Fibroblast of upper back skin (primary cell): ENCODE measurements around the gene DENND1B.
A peak's percentile ranks its signal among the peaks of the same experiment; 100 is the strongest.

Experiments
- DNase-seq: peaks from one replicate; pipeline ENCODE4 v3.0.0-alpha.2; 2013

The DENND1B gene

DNA sequence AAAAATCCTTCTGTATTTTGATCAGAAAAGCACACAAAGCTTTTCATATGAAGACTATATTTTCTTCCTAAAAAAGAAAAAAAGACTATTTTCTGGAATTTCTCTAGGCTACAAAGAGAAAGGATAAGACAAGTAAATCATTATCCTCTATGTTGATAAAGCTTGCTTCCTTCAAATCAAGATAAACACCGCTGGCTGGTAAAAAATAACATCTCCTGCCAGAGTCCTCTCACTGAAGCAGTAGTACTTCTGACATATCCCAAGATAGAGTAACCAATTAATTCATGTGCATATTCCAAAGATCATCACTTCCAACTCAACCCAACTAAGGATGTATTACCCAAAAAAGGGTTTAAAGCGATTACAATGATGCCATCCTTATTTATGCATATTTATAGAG, 34.3 kb downstream of the DENND1B start:
- no peak for DNase-seq

DNA sequence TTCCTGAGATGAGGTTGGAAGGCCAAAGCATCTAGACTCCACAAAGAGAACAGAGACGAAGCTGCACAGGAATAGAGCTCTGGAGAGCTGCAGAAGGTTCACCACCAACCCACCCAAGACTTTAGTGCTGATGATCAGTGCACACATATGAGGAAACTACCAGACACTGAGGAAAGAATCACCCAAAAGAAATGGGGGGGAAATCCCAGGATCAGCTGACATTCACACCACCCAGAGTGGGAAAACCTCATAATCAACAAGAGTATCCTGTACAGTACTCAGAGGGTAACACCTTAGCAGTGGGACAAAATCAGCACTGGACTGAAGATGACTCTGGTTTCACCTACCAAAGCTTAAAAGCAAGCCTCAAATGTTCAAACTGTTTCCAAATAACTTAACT, 36.4 kb downstream of the DENND1B start:
- no peak for DNase-seq

DNA sequence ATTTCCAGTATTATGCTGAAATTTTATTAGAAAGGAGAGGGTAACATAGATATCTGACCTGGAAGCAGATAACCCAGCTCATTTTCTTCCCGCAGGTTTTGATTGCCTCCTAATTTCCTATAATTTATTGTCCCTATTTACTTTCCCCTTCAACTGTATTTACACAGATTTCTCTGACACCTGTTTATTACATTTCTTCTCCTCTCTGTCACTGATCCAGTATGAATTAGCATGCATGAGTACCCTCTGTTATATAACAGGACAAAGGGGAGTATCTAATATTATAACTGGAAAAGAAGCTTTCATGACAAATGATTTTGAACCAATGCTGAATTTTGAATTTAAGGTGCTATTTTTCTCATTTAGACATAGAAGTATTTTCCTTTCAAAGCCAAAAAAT, 37.4 kb downstream of the DENND1B start:
- DNase-seq: no peak

DNA sequence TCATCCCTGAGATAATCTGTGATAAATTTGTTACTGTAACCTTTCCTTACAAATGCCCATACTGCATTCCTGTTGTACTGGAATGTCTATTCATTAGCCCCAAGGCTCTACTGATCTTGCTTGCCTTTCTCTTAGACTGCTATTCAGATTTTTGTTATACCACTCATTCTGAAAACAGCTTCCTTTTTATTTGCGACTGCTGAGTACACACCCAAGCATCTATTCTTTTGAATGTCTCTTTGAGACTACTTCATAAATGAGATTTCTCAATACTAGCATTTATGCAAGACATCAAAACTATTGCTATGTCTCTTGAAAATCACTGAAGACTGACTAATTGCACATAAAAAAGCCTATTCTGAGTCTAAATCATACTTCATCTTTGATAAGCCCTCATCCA, 38.6 kb downstream of the DENND1B start:
- peak; percentile 77 for DNase-seq

DNA sequence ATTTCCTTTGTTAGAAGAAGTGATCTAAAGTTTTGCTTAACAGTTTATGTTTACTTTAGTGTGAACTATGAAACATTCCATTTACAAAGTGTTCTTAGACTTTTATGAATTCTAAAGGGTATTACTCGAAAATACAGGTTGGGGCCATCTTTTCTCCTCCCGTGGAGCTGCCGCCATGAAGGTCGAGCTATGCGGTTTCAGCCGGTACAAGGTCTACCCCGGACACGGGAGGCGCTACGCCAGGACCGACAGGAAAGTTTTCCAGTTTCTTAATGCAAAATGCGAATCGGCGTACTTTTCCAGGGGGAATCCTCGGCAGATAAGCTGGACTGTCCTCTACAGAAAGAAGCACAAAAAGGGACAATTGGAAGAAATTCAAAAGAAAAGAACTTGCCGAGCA, 39.8 kb downstream of the DENND1B start:
- DNase-seq: no peak

DNA sequence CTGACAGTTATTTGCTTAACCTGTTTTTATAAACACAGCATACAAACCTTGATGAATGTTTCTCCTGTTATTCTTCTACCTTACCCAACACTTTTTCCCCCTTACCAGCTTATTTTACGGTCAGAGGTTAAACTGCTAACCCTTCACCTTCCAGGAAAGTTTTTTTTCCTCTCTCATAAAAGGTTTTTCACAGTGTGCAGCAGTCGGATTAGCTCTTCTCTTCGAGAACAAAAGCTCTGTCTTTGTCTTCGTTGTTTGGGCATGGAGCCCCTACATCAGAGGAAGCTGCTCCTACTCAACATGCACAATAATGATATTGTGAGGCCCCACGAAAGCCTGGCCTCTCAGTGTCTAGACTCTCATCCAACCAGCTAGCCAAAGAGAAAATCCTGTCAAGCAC, 42.0 kb downstream of the DENND1B start:
- no peak for DNase-seq

DNA sequence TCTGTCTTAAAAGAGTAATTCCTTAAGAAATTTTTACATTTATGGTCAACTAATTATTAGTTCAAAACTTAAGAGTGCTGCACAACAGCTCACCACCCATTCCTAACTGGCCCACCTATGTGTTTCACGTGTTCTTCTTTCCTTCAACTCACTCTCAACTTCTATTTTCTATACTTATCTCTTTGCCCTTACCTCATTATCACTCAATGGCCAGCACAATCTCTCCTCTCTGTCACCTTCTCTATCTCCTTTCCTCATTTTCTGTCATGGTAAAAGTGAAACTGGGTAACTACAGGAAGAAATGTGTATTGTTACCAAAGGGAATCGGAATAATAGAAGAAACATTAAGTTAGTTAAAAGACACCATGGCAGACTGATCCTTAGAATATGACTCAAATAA, 43.1 kb downstream of the DENND1B start:
- no peak for DNase-seq

DNA sequence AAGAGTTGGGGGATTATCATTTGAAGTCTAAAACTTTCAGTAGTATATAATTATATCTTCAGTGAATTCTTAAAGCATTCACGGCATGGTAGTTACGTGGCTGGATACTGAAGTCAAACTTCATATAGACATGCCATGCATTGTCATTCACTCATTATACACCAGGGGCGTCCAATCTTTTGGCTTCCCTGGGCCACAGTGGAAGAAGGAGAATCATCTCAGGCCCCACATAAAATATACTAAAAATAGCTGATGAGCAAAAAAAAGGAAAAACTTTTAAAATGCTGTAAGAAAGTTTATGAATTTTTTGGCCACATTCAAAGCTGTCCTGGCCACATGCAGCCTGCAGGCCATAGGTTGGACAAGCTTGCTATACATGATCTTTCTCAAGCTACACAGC, 43.8 kb downstream of the DENND1B start:
- no peak for DNase-seq

DNA sequence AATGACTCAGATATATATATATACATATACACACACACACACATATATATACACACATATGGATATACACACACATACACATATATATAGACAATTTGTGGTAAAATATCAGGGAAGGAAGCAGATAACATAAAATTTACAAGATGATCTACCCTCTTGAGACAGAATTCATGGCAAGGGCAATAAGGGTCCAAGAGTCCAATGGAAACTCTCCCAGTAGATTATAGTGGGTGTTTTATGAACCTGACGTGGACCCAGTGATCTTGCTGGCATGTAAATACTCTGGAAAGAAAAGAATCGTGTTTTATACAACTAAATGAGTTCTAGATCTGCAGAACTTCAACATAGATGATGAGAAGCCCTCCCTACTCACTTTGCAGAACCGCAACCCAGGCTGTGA, 49.3 kb downstream of the DENND1B start:
- no peak for DNase-seq

DNA sequence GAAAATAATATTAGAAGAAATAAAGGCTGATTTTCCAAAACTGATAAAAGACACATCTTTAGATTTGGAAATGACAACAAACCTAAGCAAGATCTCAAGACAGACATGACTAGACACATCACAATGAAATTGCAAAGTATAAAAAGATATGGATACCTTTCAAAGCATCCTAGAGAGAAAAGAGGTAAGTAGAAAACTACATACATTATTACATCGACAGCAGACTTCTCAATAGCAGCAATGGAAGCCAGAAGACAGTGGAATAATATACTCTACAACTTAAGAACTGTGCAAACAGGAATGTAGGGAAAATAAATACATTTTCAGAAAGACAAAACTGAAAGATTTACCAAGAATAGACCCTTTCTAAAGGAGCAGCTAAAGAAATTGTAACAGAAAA, 50.2 kb downstream of the DENND1B start:
- peak; percentile 11 for DNase-seq

DNA sequence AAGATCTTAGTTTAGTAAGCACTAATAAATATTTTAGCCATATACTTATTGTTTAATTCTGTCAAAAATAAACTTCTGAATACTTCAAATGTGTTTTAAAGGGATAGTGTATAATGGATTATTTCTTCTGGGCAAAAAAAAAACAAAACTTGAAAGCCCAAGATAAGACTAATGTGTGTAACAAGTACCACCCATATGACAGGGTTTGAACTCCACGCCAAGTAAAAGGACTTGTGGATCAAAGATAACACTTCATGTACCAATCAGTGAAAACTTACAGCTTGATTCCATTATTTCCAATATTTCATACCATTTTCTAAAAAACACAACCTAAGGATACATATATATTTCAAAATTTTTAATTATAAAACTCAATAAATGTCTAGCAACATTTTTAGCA, 59.5 kb downstream of the DENND1B start:
- DNase-seq: no peak

DNA sequence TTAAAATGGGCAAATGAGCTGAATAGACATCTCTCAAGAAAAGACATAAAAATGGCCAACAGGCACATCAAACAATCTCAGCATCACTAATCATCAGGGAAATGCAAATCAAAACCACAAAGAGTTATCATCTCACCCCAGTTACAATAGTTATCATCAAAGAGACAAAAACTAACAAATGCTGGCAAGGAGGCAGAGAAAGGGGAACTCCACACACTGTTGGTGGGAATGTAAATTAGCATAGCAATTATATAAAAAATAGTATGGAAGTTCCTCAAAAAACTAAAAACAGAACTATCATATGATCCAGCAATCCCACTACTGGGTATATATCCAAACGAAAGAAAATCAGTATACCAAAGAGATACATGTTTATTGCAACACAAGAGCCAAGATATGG, 68.7 kb downstream of the DENND1B start:
- DNase-seq: no peak

DNA sequence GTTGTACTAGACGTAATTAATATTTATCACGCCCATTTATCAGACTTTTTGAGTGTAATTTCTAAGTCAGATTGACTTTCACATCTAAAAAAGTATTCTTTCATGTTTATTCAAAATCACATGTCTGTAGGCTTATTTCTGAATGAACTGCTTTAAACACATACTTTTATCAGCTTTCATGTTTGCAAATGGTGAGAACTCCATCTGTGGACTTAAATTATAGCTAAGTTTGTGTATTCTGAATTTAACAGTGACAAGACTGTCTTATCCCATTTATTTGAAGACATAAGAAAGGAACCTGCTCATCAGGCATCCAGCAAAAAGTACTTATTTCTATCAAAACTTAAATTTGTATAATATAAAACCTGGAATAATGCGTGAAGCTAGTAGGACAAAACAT, 69.3 kb downstream of the DENND1B start:
- DNase-seq: no peak

DNA sequence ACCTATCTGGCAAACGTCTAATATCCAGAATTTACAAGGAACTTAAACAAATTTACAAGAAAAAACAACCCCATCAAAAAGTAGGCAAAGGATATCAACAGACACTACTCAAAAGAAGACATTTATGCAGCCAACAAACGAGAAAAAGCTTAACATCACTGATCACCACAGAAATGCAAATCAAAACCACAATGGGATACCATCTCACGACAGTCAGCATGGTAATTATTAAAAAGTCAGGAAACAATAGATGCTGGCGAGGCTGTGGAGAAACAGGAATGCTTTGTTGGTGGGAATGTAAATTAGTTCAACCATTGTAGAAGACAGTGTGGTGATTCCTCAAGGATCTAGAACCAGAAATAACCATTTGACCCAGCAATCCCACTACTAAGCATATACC, 74.6 kb downstream of the DENND1B start:
- DNase-seq: peak; percentile 46

DNA sequence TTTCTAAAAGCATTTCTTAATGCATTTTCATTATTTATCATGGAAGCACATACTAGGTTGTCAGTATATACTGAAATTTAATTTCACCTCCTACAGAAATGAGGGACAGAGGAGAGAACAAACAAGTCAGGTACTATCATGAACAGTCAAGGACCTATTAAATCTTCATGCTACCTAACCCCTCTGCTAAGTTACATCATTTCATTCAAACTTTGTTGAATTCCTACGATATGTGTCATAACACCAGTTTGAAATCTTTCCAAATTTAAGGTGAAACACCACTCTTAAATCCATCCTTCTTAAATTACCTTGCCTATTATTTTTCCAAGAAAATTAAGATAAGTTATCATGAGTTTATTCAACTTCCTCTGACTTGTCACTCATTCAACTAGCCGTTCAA, 78.9 kb downstream of the DENND1B start:
- DNase-seq: peak; percentile 62

DNA sequence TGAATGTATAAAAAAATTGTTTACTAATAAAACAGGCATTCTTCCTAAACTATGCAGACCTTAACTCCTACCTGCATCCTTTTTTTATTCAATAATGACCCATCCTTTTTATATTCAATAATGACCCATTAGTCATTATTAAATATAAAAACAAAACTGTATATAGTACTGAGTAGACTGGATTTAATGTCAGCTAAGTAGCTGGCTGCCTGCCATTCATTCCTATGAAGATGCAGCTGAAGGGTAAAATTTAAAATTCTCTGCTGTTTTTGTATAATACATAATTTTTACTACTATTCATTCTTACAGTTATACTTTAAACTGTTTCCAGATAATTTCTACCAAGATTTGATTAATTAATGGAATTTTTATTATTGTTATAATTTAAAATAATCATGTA, 79.3 kb downstream of the DENND1B start:
- peak; percentile 54 for DNase-seq

DNA sequence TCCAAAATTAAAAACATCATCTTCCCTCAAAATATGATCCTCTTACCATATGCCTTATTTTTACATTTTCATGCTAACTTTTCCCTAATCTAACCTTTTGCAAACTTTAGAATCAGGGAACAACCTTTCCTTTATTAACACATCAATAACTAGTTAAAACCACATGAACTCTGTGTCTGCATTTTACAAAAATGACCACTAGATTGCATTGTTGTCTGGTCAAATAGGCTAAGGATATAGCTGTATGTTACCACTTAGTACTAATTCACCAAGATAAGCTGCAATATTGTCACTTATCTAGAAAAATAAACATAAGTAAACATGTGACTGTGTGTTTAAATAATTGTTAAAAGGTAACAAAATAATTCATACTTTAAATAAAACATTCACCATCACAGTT, 82.3 kb downstream of the DENND1B start:
- DNase-seq: peak; percentile 23

DNA sequence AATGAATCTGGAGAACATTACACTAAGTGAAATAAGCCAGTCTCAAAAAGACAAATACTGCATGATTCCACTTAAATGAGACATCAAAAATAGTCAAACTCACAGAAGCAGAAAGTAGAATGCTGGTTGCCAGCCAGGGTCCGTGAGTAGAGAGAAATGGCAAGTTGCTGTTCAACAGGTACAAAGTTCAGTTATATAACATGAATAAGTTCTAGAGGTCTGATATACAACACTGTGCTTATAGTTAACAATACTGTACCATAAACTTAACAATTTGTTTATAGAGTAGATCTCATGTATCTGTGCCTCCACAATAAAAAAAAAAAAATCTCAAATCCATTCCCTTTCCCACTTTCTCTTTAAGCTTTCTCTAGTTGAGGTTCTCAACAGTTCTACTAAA, 83.5 kb downstream of the DENND1B start:
- DNase-seq: no peak

DNA sequence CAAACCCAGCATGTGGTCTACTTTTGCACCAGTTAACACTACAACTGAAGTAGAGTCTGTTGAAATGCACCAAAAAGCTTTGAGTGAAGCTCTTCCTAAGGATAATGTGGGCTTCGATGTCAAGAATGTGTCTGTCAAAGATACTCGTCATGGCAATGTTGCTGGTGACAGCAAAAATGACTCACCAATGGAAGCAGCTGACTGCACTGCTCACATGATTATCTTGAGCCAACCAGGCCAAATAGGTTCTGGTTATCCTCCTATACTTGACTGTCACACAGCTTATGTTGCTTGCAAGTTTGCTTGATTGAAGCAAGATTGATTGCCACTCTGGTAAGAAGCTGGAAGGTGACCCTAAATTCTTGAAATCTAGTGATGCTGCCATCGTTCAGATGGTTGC, 85.2 kb downstream of the DENND1B start:
- DNase-seq: no peak

DNA sequence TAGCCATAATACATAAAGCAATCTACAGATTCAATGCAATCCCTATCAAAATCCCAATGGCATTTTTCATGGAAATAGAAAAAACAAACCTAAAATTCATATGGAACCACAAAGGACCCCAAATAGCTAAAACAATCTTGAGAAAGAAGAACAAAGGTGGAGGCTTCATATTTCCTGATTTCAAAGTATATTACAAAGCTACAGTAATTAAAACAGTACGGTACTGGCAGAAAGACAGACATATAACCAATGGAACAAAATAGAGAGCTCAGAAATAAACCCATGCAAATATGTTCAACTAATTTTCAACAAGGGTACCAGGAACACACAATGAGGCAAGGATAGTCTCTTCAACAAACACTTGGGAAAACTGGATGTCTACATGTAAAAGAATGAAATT, 87.0 kb downstream of the DENND1B start:
- no peak for DNase-seq

DNA sequence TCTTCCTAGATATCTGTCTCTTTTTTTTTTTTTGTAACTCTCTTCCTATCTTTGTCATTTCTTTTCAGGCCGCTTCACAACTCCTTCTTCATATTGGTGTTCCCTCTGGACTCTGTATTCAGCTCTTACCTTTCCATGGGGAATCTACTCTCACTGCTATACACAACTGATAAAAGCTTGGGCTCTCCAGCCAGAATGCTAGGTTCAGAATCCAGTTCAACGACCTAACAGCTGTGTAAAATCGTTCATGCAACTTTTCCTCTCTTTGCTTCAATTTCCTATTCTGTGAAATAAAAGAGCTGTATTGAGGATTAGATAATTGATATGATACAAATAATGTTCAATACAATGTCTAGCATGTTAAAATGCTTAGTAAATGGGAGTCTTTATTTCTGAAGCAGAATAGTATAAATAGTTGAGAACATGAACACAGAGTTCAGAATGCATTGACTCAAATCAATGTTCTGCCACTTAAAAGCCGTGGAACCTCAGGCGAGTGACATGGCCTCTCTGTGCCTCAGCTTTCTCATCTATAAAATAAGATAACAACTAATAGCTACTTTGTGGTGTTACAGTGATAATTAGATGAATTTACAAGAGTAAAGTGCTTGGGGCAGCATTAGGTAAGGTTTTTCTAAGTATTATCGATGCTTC, 88.5 kb downstream of the DENND1B start:
- DNase-seq: no peak

DNA sequence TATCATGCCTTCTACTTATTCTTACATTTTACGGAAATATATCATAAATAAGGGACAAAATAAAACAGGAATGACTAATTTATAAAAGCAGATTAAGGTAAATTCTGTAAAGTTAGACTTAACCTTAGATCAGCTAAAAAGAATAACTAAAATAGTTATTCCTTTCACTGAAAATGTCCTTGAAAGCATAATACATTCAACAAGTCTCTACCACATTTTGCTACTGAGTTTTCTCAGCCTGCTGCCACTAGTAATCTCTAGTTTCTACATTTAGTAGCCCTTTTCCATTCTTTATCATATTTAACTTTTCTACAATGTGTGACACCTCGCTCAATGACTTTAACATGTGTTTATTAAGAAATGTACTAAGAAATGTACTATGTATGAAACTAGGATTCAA, 89.0 kb downstream of the DENND1B start:
- no peak for DNase-seq

DNA sequence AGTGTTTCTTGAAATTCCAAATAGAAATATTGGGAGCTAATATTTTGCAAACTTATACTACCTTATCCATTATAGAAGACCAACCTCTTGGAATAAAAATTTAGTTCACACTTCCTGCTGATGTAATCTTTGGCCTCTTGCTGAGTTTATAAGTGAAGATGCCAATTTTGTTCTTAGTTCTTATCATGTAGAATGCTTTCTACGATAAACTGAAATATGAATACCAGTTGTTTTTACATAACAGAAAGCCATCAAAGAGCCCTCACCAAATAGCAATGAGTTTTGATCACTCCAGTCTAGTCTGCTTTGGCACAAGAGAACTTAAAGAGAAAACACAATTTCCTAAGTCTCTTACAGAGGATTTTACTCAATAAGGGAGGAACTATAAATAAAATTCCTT, 89.5 kb downstream of the DENND1B start:
- DNase-seq: peak; percentile 15

DNA sequence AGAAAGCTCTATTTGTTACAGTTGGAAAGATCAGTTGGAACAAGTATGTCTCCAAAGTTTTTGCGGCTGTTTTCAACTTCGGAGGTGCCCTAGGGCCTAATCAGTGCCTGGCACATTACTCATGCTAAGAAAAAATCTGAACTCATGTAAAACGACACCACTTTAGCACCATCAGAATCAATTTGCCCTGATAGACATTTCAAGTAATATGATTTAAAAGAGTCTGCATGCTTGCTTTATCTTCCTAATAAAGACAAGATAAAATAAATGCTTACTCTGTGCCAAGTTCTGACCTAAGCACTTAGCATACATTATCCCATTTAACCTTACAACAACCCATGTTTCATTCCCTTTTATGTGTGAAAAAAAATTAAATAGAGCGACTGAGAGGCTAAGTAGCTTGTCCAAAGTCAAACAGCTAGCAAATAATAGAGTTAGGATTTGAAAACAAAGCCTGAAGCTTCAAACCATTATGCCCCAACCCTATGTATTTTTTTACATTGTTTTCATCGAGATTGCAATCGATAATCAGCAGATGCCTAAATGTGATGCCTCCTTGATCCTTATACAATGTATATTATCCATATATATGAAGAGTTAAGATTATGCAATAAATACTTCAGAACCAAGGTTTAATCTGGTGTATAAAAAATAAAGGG, 91.3 kb downstream of the DENND1B start:
- no peak for DNase-seq

DNA sequence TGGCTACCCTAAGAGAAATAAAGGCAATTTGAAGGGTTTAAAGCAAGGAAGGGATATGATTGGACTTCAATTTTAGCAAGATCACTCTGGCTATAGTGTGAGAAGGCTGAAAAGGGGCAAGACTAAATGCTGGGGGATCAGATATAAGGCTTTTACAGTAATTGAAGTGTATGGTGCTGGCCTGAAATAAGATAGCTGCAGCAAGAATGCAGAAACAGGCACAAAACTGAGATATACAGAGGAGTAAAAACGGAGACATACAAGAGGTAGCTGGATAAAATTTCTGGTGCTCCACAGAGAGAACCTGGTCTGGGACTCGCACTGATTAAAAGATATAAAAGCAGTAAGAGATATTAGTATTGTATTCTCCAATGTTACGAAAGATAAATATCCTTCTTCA, 92.0 kb downstream of the DENND1B start:
- DNase-seq: no peak
